ENCODE data around the gene PTPRC. TPM values are rescaled to one million over a fixed set of nuclear protein-coding genes. Genes with fewer than 3 reads are reported as not detected.
A peak's percentile ranks its signal among the peaks of the same experiment; 100 is the strongest.

Gene PTPRC
- total RNA-seq, 1 donor from 2014 or later, result 214 TPM

DNA sequence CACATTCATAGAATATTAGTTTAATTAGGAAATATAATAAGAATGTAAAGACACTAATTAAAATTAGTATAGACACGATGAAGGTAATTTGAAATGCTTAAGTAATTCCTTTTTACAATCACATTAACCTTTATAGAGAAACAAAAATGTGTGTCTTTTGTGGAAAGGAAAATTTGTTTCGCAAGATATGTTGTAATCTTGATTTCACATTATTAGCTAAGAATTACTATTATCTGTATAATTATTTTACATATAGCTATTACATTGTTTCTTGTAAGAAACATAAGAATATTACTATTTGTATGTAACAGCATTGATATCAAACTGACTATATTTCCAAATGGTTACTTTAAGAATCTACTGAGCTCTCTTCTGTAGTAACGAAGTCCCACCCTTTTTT, 111.2 kb downstream of the PTPRC start:
- Histone ChIP-seq H3K27ac (no peak overlapping the region), H3K27me3 (ENCODE audit: low read depth) (no peaks in the 10 kb centered on the region), H3K4me3 (no peak overlapping the region), H3K36me3 (peaks cover 20% of the 10 kb centered on the region), H3K9me3 (no peaks in the 10 kb centered on the region), H3K4me1 (no peaks in the 10 kb centered on the region)
- ATAC-seq (no peak), DNase-seq (no peak)
- TF ChIP-seq, protein P1, sequence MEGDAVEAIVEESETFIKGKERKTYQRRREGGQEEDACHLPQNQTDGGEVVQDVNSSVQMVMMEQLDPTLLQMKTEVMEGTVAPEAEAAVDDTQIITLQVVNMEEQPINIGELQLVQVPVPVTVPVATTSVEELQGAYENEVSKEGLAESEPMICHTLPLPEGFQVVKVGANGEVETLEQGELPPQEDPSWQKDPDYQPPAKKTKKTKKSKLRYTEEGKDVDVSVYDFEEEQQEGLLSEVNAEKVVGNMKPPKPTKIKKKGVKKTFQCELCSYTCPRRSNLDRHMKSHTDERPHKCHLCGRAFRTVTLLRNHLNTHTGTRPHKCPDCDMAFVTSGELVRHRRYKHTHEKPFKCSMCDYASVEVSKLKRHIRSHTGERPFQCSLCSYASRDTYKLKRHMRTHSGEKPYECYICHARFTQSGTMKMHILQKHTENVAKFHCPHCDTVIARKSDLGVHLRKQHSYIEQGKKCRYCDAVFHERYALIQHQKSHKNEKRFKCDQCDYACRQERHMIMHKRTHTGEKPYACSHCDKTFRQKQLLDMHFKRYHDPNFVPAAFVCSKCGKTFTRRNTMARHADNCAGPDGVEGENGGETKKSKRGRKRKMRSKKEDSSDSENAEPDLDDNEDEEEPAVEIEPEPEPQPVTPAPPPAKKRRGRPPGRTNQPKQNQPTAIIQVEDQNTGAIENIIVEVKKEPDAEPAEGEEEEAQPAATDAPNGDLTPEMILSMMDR (IDR thresholded peaks at IDR 0.05), result no peak
- intact Hi-C loops (cut with DNase I), result no loop called here

DNA sequence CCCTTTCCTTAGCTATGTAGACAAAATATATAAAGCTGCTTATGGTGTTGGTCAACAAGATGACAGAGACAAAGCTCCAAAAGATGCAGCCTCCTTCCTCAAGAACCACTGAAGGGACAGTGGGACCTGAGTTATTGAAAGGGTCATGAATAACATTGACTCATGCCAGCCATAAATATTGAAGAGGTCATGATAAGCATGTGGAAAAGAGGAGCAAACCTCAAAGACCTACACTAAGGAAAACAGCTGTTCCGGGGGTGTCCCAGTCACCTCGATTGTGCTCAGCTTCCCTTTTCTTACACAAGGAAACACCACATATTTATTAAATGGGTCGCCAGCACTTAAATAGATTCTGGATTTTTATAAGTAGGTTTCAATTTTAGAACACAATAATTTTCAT, 112.9 kb downstream of the PTPRC start:
- intact Hi-C loops (cut with DNase I), result no loop called here
- H3K36me3 ChIP-seq, result peaks cover 20% of the 10 kb centered on the region
- TF ChIP-seq, protein P1 (IDR thresholded peaks at IDR 0.05), result no peak

DNA sequence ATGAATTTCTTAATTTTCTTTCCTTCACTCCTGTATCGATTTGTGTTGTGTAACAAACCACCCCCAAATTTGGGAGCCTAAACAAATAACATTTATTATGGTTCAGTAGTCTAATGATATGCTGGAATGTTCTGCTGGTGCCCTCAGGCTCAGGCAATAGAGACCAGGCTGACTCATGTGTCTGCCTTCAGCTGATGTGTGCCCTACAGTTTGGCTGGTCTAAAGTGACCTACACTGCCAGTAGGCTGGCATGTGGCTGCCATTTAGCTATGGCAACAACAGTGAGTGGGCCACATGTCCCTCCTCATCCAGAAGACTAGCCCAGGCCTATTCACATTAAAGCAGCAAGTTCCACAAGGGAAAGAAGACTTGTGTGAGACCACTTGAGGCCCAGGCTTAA, 115.8 kb downstream of the PTPRC start:
- Histone ChIP-seq H3K36me3 (peaks cover 20% of the 10 kb centered on the region), H3K27me3 (ENCODE audit: low read depth) (no peaks in the 10 kb centered on the region), H3K4me1 (no peaks in the 10 kb centered on the region), H3K9me3 (no peaks in the 10 kb centered on the region), H3K4me3 (no peak overlapping the region), H3K27ac (no peak overlapping the region)
- TF ChIP-seq, protein P1 (IDR thresholded peaks at IDR 0.05), result no peak
- intact Hi-C loops (cut with DNase I), result no loop called here
- no peak for ATAC-seq
- DNase-seq, result no peak

More for the DNA sequence above, 112.9 kb downstream of the PTPRC start:
- ATAC-seq (no peak), DNase-seq (no peak)
- H3K27ac ChIP-seq, result no peak overlapping the region
- no peaks in the 10 kb centered on the region for H3K4me1 ChIP-seq
- H3K9me3 ChIP-seq, result no peaks in the 10 kb centered on the region
- no peaks in the 10 kb centered on the region for H3K27me3 ChIP-seq (ENCODE audit: low read depth)
- no peak overlapping the region for H3K4me3 ChIP-seq

DNA sequence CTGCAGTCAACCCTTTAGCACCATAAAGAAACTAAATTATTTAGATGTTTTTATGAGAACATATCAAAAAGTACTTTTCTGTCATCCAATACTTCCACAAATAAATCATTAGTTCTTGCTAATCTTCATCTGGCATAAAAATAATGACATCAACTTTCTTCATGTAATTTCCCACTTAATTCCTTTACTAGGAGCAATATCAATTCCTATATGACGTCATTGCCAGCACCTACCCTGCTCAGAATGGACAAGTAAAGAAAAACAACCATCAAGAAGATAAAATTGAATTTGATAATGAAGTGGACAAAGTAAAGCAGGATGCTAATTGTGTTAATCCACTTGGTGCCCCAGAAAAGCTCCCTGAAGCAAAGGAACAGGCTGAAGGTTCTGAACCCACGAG, 116.9 kb downstream of the PTPRC start:
- intact Hi-C loops (cut with DNase I), result no loop called here

GRCh38 chr1:198756470-198756869, 117.6 kb downstream of the PTPRC start:
- no peak overlapping the region for H3K27ac ChIP-seq
- H3K4me3 ChIP-seq, result no peak overlapping the region
- no peaks in the 10 kb centered on the region for H3K9me3 ChIP-seq
- DNase-seq (no peak), ATAC-seq (peak in 1 of 2 donors; percentile 64)
- H3K4me1 ChIP-seq, result no peaks in the 10 kb centered on the region
- no peaks in the 10 kb centered on the region for H3K27me3 ChIP-seq (ENCODE audit: low read depth)
- intact Hi-C loops (cut with DNase I), result no loop called here
- TF ChIP-seq, protein P1 (IDR thresholded peaks at IDR 0.05), result peak; percentile 42
- H3K36me3 ChIP-seq, result peaks cover 9% of the 10 kb centered on the region

More for the DNA sequence above, 116.9 kb downstream of the PTPRC start:
- peaks cover 15% of the 10 kb centered on the region for H3K36me3 ChIP-seq
- DNase-seq (no peak), ATAC-seq (no peak)
- H3K4me3 ChIP-seq, result no peak overlapping the region
- H3K4me1 ChIP-seq, result no peaks in the 10 kb centered on the region
- no peaks in the 10 kb centered on the region for H3K27me3 ChIP-seq (ENCODE audit: low read depth)
- no peaks in the 10 kb centered on the region for H3K9me3 ChIP-seq
- H3K27ac ChIP-seq, result no peak overlapping the region
- TF ChIP-seq, protein P1 (IDR thresholded peaks at IDR 0.05), result no peak

Data from lower lobe of right lung (tissue), 2 donors.